Measurements from ENCODE around the gene SPINT2.

SPINT2 gene

GRCh38 chr19:38274739-38275138 lies 10.4 kb downstream of the SPINT2 start:
- no peak overlapping the region for H2AFZ ChIP-seq (ENCODE audit: low read length)
- no peak overlapping the region for H3K27ac ChIP-seq (ENCODE audit: low read depth, low read length, poor library complexity, severe bottlenecking)
- H3K36me3 ChIP-seq (ENCODE audit: insufficient read depth, low read length) = peaks cover 3% of the 10 kb centered on the region; the same call in 1 of the 2 replicates
- no peak overlapping the region for H3K4me2 ChIP-seq (ENCODE audit: low read length)
- no peak overlapping the region for H3K9ac ChIP-seq (ENCODE audit: low read length)
- no peaks in the 10 kb centered on the region for H3F3A ChIP-seq (ENCODE audit: insufficient read depth, low read length)
- TF ChIP-seq, protein P1, sequence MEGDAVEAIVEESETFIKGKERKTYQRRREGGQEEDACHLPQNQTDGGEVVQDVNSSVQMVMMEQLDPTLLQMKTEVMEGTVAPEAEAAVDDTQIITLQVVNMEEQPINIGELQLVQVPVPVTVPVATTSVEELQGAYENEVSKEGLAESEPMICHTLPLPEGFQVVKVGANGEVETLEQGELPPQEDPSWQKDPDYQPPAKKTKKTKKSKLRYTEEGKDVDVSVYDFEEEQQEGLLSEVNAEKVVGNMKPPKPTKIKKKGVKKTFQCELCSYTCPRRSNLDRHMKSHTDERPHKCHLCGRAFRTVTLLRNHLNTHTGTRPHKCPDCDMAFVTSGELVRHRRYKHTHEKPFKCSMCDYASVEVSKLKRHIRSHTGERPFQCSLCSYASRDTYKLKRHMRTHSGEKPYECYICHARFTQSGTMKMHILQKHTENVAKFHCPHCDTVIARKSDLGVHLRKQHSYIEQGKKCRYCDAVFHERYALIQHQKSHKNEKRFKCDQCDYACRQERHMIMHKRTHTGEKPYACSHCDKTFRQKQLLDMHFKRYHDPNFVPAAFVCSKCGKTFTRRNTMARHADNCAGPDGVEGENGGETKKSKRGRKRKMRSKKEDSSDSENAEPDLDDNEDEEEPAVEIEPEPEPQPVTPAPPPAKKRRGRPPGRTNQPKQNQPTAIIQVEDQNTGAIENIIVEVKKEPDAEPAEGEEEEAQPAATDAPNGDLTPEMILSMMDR (IDR thresholded peaks at IDR 0.05; ENCODE audit: low read length) = no peak
- no peak for TF ChIP-seq EZH2 (IDR thresholded peaks at IDR 0.05; ENCODE audit: borderline replicate concordance, low read length)
- H3K4me3 ChIP-seq (ENCODE audit: low read depth, low read length, poor library complexity, severe bottlenecking) = no peak overlapping the region
- H3K9me3 ChIP-seq (ENCODE audit: low read length) = no peaks in the 10 kb centered on the region
- peaks cover 49% of the 10 kb centered on the region for H3K79me2 ChIP-seq (ENCODE audit: insufficient read depth, low read length)
- no peaks in the 10 kb centered on the region for H4K20me1 ChIP-seq (ENCODE audit: insufficient read depth, low read length)
- H3K4me1 ChIP-seq (ENCODE audit: insufficient read depth, low read length, severe bottlenecking) = peaks cover 22% of the 10 kb centered on the region
- no peaks in the 10 kb centered on the region for H3K27me3 ChIP-seq (ENCODE audit: insufficient read depth, low read length)
- no peaks in the 10 kb centered on the region for H3K9me2 ChIP-seq (ENCODE audit: low read depth, low read length)

GRCh38 chr19:38276942-38277517 lies 12.7 kb downstream of the SPINT2 start:
- no peaks in the 10 kb centered on the region for H3F3A ChIP-seq (ENCODE audit: insufficient read depth, low read length)
- H4K20me1 ChIP-seq (ENCODE audit: insufficient read depth, low read length) = no peaks in the 10 kb centered on the region
- no peak overlapping the region for H3K9ac ChIP-seq (ENCODE audit: low read length)
- H3K4me3 ChIP-seq (ENCODE audit: low read depth, low read length, poor library complexity, severe bottlenecking) = no peak overlapping the region
- H3K4me2 ChIP-seq (ENCODE audit: low read length) = no peak overlapping the region
- peaks cover 20% of the 10 kb centered on the region for H3K4me1 ChIP-seq (ENCODE audit: insufficient read depth, low read length, severe bottlenecking)
- H3K36me3 ChIP-seq (ENCODE audit: insufficient read depth, low read length) = peaks cover 11% of the 10 kb centered on the region; the same call in 1 of the 2 replicates
- H3K9me3 ChIP-seq (ENCODE audit: low read length) = no peaks in the 10 kb centered on the region
- H3K27ac ChIP-seq (ENCODE audit: low read depth, low read length, poor library complexity, severe bottlenecking) = no peak overlapping the region
- no peaks in the 10 kb centered on the region for H3K27me3 ChIP-seq (ENCODE audit: insufficient read depth, low read length)
- H3K79me2 ChIP-seq (ENCODE audit: insufficient read depth, low read length) = peaks cover 39% of the 10 kb centered on the region
- no peak for TF ChIP-seq EZH2 (IDR thresholded peaks at IDR 0.05; ENCODE audit: borderline replicate concordance, low read length)
- TF ChIP-seq, protein P1 (IDR thresholded peaks at IDR 0.05; ENCODE audit: low read length) = no peak
- no peaks in the 10 kb centered on the region for H3K9me2 ChIP-seq (ENCODE audit: low read depth, low read length)
- no peak overlapping the region for H2AFZ ChIP-seq (ENCODE audit: low read length)

- H2AFZ ChIP-seq (ENCODE audit: low read length) = no peak overlapping the region
- H3K9me3 ChIP-seq (ENCODE audit: low read length) = no peaks in the 10 kb centered on the region
- no peaks in the 10 kb centered on the region for H3K9me2 ChIP-seq (ENCODE audit: low read depth, low read length)
- H3K27me3 ChIP-seq (ENCODE audit: insufficient read depth, low read length) = no peaks in the 10 kb centered on the region
- no peak overlapping the region for H3K4me2 ChIP-seq (ENCODE audit: low read length)
- H3K36me3 ChIP-seq (ENCODE audit: insufficient read depth, low read length) = peaks cover 11% of the 10 kb centered on the region; the same call in 1 of the 2 replicates
- peaks cover 37% of the 10 kb centered on the region for H3K79me2 ChIP-seq (ENCODE audit: insufficient read depth, low read length)
- no peak overlapping the region for H3K27ac ChIP-seq (ENCODE audit: low read depth, low read length, poor library complexity, severe bottlenecking)
- H4K20me1 ChIP-seq (ENCODE audit: insufficient read depth, low read length) = no peaks in the 10 kb centered on the region
- no peak overlapping the region for H3K4me3 ChIP-seq (ENCODE audit: low read depth, low read length, poor library complexity, severe bottlenecking)
- H3K4me1 ChIP-seq (ENCODE audit: insufficient read depth, low read length, severe bottlenecking) = peaks cover 20% of the 10 kb centered on the region
- H3K9ac ChIP-seq (ENCODE audit: low read length) = no peak overlapping the region
- H3F3A ChIP-seq (ENCODE audit: insufficient read depth, low read length) = no peaks in the 10 kb centered on the region
- no peak for TF ChIP-seq EZH2 (IDR thresholded peaks at IDR 0.05; ENCODE audit: borderline replicate concordance, low read length)
- TF ChIP-seq, protein P1 (IDR thresholded peaks at IDR 0.05; ENCODE audit: low read length) = no peak
These were observed 13.2 kb downstream of the SPINT2 start for GRCh38 chr19:38277549-38277948.

Data from OCI-LY1 (cell line).